PC-3 (cell line): ENCODE results near the gene AAMP. TPM values are rescaled to one million over a fixed set of nuclear protein-coding genes. Genes with fewer than 3 reads are reported as not detected.

Source experiments
- ATAC-seq: fragments of 200-7000 bp; cut with Tn5 transposase; 2 replicates; pipeline ENCODE4 v1.9.1; 2020; ENCODE audit warnings: mild to moderate bottlenecking, moderate library complexity
- BruUV-seq: library from RNA; stranded (reverse); fragments of 400-500 nt; replicated peaks from 2 replicates; lab custom pipeline; 2021; lab: Mats Ljungman, UMichigan
- CTCF ChIA-PET: fragments of 300-600 bp; sonication (Branson Sonifier 250); formaldehyde crosslinking; loops from one replicate; lab custom pipeline; 2022; ENCODE audit warnings: antibody characterized with exemption; lab: Charles Lee
- POLR2A ChIA-PET: fragments of 300-600 bp; sonication (Branson Sonifier 250); formaldehyde crosslinking; loops from one replicate; lab custom pipeline; 2022; ENCODE audit warnings: antibody characterized with exemption; ENCODE audit not compliant: unreplicated experiment; lab: Charles Lee
- DNase-seq: peaks from one replicate; pipeline ENCODE4 v3.0.0-alpha.2; 2015
- H2AFZ ChIP-seq: fragments of 300-600 bp; sonication (generic); 2 replicates; pipeline ENCODE4 v1.6.0; 2016; ENCODE audit warnings: antibody characterized with exemption, low read length
- H3F3A ChIP-seq: fragments of 300-600 bp; sonication (generic); one replicate; pipeline ENCODE4 v1.6.0; 2017; ENCODE audit warnings: antibody characterized with exemption, low read length, control low read depth, mild to moderate bottlenecking; ENCODE audit not compliant: unreplicated experiment
- H3K27ac ChIP-seq: fragments of 300-600 bp; sonication (generic); 2 replicates; pipeline ENCODE4 v1.5.1; 2016; ENCODE audit warnings: mild to moderate bottlenecking, low read length
- H3K27me3 ChIP-seq: fragments of 300-600 bp; sonication (generic); 2 replicates; pipeline ENCODE4 v1.6.1; 2016; ENCODE audit warnings: low read length, mixed read lengths
- H3K36me3 ChIP-seq: fragments of 300-600 bp; sonication (generic); 2 replicates; pipeline ENCODE4 v1.6.1; 2016; ENCODE audit warnings: low read depth, mixed run types, low read length, mixed read lengths
- H3K4me1 ChIP-seq: fragments of 300-600 bp; sonication (generic); 2 replicates; pipeline ENCODE4 v1.5.1; 2016; ENCODE audit warnings: low read length; ENCODE audit not compliant: insufficient read depth
- H3K4me2 ChIP-seq: fragments of 300-600 bp; sonication (generic); 2 replicates; pipeline ENCODE4 v1.6.0; 2016; ENCODE audit warnings: low read length
- H3K4me3 ChIP-seq: fragments of 300-600 bp; sonication (generic); 2 replicates; pipeline ENCODE4 v1.5.1; 2016; ENCODE audit warnings: mild to moderate bottlenecking, low read length, mixed read lengths
- H3K79me2 ChIP-seq: fragments of 300-600 bp; sonication (generic); 2 replicates; pipeline ENCODE4 v1.6.1; 2017; ENCODE audit warnings: low read length, mixed read lengths
- H3K9ac ChIP-seq: fragments of 300-600 bp; sonication (generic); 2 replicates; pipeline ENCODE4 v1.6.0; 2016; ENCODE audit warnings: mild to moderate bottlenecking, low read length
- H3K9me2 ChIP-seq: fragments of 300-600 bp; sonication (generic); replicated peaks from 2 replicates; pipeline ENCODE4 v1.6.1; 2016; ENCODE audit warnings: mixed run types, low read length, mixed read lengths
- H3K9me3 ChIP-seq: fragments of 300-600 bp; sonication (generic); 2 replicates; pipeline ENCODE4 v1.6.1; 2016; ENCODE audit warnings: low read length, mixed read lengths
- H4K20me1 ChIP-seq: fragments of 300-600 bp; sonication (generic); 2 replicates; pipeline ENCODE4 v1.6.1; 2016; ENCODE audit warnings: low read length, mixed read lengths
- EZH2 ChIP-seq: fragments of 300-600 bp; sonication (generic); IDR thresholded peaks from one replicate; pipeline ENCODE4 v1.6.1; 2017; ENCODE audit warnings: antibody characterized with exemption, mild to moderate bottlenecking, low read length; ENCODE audit not compliant: unreplicated experiment
- EZH2phosphoT487 ChIP-seq: fragments of 300-600 bp; sonication (generic); IDR thresholded peaks from 2 replicates; pipeline ENCODE4 v1.6.1; 2018; ENCODE audit warnings: mild to moderate bottlenecking, antibody characterized with exemption, low read length, borderline replicate concordance
- intact Hi-C: fragments of 100-400 bp; cut with micrococcal nuclease; formaldehyde crosslinking; loops from 2 replicates; pipeline ENCODE4 v1.9.0; 2023
- total RNA-seq: library from RNA; depleted of rRNA; stranded (reverse); fragments of >200 nt; gene quantifications from 2 replicates; pipeline ENCODE4 v1.2.3, GENCODE V29; 2014
- TF ChIP-seq, protein P1 (sequence below): fragments of 300-600 bp; sonication (generic); conservative IDR thresholded peaks from 2 replicates; pipeline ENCODE4 v1.5.1; 2017; ENCODE audit warnings: antibody characterized with exemption, low read depth, mild to moderate bottlenecking, low read length

Gene AAMP
- total RNA-seq, 1 experiment from 2014 or later: 272 TPM

DNA sequence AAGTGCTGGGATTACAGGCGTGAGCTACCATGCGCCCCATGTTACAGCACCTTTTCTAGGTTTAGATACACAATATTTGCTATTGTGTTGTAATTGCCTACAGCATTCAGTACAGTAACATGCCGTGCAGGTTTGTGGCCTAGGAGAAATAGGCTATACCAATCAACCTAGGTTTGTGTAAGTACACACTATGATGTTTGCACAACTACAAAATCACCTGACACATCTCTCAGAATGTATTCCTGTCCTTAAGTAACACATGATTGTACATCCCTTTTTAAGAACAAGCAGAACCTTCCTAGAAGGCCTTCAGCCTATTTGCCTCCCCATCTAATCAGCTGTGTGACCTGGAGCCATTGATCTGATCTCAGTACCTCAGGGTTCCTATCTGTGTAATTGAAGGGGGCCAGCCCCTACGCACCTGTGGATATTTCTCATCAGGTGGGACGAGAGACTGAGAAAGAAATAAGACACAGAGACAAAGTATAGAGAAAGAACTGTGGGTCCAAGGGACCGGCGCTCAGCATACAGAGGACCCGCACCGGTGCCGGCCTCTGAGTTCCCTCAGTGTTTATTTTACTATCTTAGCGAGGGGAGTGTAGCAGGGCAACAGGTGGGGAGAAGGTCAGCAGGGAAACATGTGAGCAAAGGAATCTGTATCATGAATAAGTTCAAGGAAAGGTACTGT lies 41.1 kb upstream of the AAMP start:
- Histone ChIP-seq H3K9ac (no peak overlapping the region), H3K4me1 (no peaks in the 10 kb centered on the region), H3K27ac (no peak overlapping the region), H3K36me3 (no peaks in the 10 kb centered on the region), H3K4me2 (no peak overlapping the region), H3K9me2 (no peaks in the 10 kb centered on the region), H2AFZ (no peak overlapping the region), H3K4me3 (no peak overlapping the region), H3F3A (no peaks in the 10 kb centered on the region), H3K79me2 (no peaks in the 10 kb centered on the region), H4K20me1 (no peaks in the 10 kb centered on the region), H3K27me3 (no peaks in the 10 kb centered on the region), H3K9me3 (no peaks in the 10 kb centered on the region)
- POLR2A ChIA-PET: no interaction called here
- TF ChIP-seq, protein P1, sequence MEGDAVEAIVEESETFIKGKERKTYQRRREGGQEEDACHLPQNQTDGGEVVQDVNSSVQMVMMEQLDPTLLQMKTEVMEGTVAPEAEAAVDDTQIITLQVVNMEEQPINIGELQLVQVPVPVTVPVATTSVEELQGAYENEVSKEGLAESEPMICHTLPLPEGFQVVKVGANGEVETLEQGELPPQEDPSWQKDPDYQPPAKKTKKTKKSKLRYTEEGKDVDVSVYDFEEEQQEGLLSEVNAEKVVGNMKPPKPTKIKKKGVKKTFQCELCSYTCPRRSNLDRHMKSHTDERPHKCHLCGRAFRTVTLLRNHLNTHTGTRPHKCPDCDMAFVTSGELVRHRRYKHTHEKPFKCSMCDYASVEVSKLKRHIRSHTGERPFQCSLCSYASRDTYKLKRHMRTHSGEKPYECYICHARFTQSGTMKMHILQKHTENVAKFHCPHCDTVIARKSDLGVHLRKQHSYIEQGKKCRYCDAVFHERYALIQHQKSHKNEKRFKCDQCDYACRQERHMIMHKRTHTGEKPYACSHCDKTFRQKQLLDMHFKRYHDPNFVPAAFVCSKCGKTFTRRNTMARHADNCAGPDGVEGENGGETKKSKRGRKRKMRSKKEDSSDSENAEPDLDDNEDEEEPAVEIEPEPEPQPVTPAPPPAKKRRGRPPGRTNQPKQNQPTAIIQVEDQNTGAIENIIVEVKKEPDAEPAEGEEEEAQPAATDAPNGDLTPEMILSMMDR: no peak
- TF ChIP-seq EZH2phosphoT487 (no peak), EZH2 (no peak)
- CTCF ChIA-PET: no interaction called here
- intact Hi-C loops: no loop called here
- DNase-seq: no peak
- no peak for ATAC-seq
- no TSS peak for BruUV-seq

DNA sequence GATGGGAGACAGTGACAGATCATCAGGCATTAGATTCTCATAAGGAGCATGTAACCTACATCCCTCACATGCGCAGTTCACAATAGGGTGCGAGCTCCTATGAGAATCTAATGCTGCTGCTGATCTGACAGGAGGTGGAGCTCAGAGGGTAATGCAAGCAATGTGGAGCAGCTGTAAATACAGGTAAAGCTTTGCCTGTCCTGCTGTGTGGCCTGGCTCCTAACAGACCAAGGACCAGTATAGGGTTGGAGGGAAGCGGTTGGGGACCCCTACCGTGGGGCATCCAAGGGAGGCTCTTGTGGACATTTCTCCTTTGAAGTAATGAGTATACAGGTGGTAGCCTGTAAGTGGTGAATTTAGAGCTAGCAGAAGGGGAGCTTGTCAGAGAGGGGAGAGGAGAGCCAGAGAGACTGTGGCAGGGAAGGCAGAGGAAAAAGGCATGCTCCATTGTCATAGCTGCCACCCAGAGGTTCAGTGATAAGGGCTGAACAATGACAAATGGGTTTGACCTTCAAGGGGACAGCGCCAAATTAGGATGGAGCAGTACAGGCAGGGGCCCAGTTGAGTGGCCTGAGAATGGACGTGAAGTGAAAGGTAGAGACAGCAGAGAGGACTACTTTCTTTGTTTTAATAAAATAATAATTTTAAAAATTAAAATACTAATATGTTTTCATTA lies 37.6 kb upstream of the AAMP start:
- Histone ChIP-seq H3K79me2 (no peaks in the 10 kb centered on the region), H3K36me3 (no peaks in the 10 kb centered on the region), H3K4me3 (no peak overlapping the region), H3K27ac (no peak overlapping the region), H2AFZ (no peak overlapping the region), H3K4me2 (no peak overlapping the region), H3K9ac (no peak overlapping the region), H3K9me2 (no peaks in the 10 kb centered on the region), H3K27me3 (no peaks in the 10 kb centered on the region), H4K20me1 (no peaks in the 10 kb centered on the region), H3K9me3 (no peaks in the 10 kb centered on the region), H3K4me1 (no peaks in the 10 kb centered on the region), H3F3A (no peaks in the 10 kb centered on the region)
- ChIA-PET CTCF (no interaction called here), POLR2A (interaction anchor here (0.6 kb wide), 1 partner anchor 21 kb away, joined by 3 read pairs; no protein-coding TSS in a partner anchor)
- TF ChIP-seq EZH2phosphoT487: no peak
- TF ChIP-seq, protein P1: no peak
- no peak for TF ChIP-seq EZH2
- no TSS peak for BruUV-seq
- intact Hi-C loops: no loop called here
- ATAC-seq (no peak), DNase-seq (no peak)
